ENCODE data around the gene SETBP1.

Gene SETBP1

GRCh38 chr18:44678725-44679055, 2.0 kb upstream of the SETBP1 start:
- H3K27ac ChIP-seq = peak overlapping the region; percentile 87
- no peak for DNase-seq (ENCODE audit: low read depth, low spot score)

- peak; percentile 50 for DNase-seq (ENCODE audit: low read depth, low spot score)
Observed at GRCh38 chr18:44679056-44679913, 1.4 kb upstream of the SETBP1 start.

GRCh38 chr18:44679914-44680272, 795 bp upstream of the SETBP1 start:
- no peak for DNase-seq (ENCODE audit: low read depth, low spot score)
- peak overlapping the region; percentile 87 for H3K27ac ChIP-seq

More at GRCh38 chr18:44679056-44679913, 1.4 kb upstream of the SETBP1 start:
- peak overlapping the region; percentile 87 for H3K27ac ChIP-seq

GRCh38 chr18:44681076-44681970, 635 bp downstream of the SETBP1 start:
- peak overlapping the region; percentile 87 for H3K27ac ChIP-seq
- DNase-seq (ENCODE audit: low read depth, low spot score) = no peak

GRCh38 chr18:44682201-44682870, 1.6 kb downstream of the SETBP1 start:
- H3K27ac ChIP-seq = peak overlapping the region; percentile 87
- no peak for DNase-seq (ENCODE audit: low read depth, low spot score)

- peak overlapping the region; percentile 87 for H3K27ac ChIP-seq
- DNase-seq (ENCODE audit: low read depth, low spot score) = no peak
Observed at GRCh38 chr18:44682871-44683221, 2.2 kb downstream of the SETBP1 start.

GRCh38 chr18:44683556-44683955, 2.9 kb downstream of the SETBP1 start:
- DNase-seq (ENCODE audit: low read depth, low spot score) = no peak

GRCh38 chr18:44685296-44685695, 4.6 kb downstream of the SETBP1 start:
- no peak for DNase-seq (ENCODE audit: low read depth, low spot score)
- H3K27ac ChIP-seq = no peak overlapping the region

More at GRCh38 chr18:44683556-44683955, 2.9 kb downstream of the SETBP1 start:
- H3K27ac ChIP-seq = no peak overlapping the region

GRCh38 chr18:44686156-44686555, 5.5 kb downstream of the SETBP1 start:
- DNase-seq (ENCODE audit: low read depth, low spot score) = no peak

GRCh38 chr18:44687421-44687820, 6.7 kb downstream of the SETBP1 start:
- no peak for DNase-seq (ENCODE audit: low read depth, low spot score)
- no peak overlapping the region for H3K27ac ChIP-seq

More at GRCh38 chr18:44686156-44686555, 5.5 kb downstream of the SETBP1 start:
- H3K27ac ChIP-seq = peak overlapping the region; percentile 5

- no peak overlapping the region for H3K27ac ChIP-seq
- no peak for DNase-seq (ENCODE audit: low read depth, low spot score)
Observed at GRCh38 chr18:44689736-44690135, 9.0 kb downstream of the SETBP1 start.

- H3K27ac ChIP-seq = peak overlapping the region; percentile 89
- DNase-seq (ENCODE audit: low read depth, low spot score) = no peak
Observed at GRCh38 chr18:44691148-44691925, 10.6 kb downstream of the SETBP1 start.

GRCh38 chr18:44693030-44693784, 12.5 kb downstream of the SETBP1 start:
- H3K27ac ChIP-seq = peak overlapping the region; percentile 89
- DNase-seq (ENCODE audit: low read depth, low spot score) = peak; percentile 86

- DNase-seq (ENCODE audit: low read depth, low spot score) = no peak
- H3K27ac ChIP-seq = no peak overlapping the region
Observed at GRCh38 chr18:44695503-44695902, 14.8 kb downstream of the SETBP1 start.

GRCh38 chr18:44696892-44697291, 16.2 kb downstream of the SETBP1 start:
- peak overlapping the region; percentile 45 for H3K27ac ChIP-seq
- DNase-seq (ENCODE audit: low read depth, low spot score) = peak; percentile 65

GRCh38 chr18:44697315-44697714, 16.6 kb downstream of the SETBP1 start:
- peak overlapping the region; percentile 45 for H3K27ac ChIP-seq
- no peak for DNase-seq (ENCODE audit: low read depth, low spot score)

GRCh38 chr18:44698518-44698917, 17.8 kb downstream of the SETBP1 start:
- no peak overlapping the region for H3K27ac ChIP-seq
- no peak for DNase-seq (ENCODE audit: low read depth, low spot score)

GRCh38 chr18:44699572-44700261, 19.0 kb downstream of the SETBP1 start:
- H3K27ac ChIP-seq = peak overlapping the region; percentile 4
- no peak for DNase-seq (ENCODE audit: low read depth, low spot score)

GRCh38 chr18:44700652-44701051, 20.0 kb downstream of the SETBP1 start:
- no peak for DNase-seq (ENCODE audit: low read depth, low spot score)
- peak overlapping the region; percentile 4 for H3K27ac ChIP-seq
